B cell (primary cell): ENCODE data around the gene SLC37A1.

Experiments
- CTCF ChIP-seq: fragments of 200-600 bp; IDR thresholded peaks from one replicate; pipeline ENCODE4 v1.8.0; 2022; ENCODE audit warnings: antibody characterized with exemption, mild to moderate bottlenecking
- EZH2 ChIP-seq: IDR thresholded peaks from 2 replicates; pipeline ENCODE4 v1.6.1; 2012; ENCODE audit warnings: borderline replicate concordance, low read depth, mild to moderate bottlenecking, moderate library complexity, low read length; ENCODE audit not compliant: insufficient read depth, poor library complexity, severe bottlenecking

- TF ChIP-seq CTCF (no peak), EZH2 (no peak)
Observed at GRCh38 chr21:42466700-42467099, 47.0 kb upstream of the SLC37A1 start.
